ENCODE results near the gene KRTAP5-6.

KRTAP5-6 gene

GRCh38 chr11:1733716-1734640 is 37.0 kb downstream of the KRTAP5-6 start:
- DNase-seq (ENCODE audit: low spot score): no peak

DNA sequence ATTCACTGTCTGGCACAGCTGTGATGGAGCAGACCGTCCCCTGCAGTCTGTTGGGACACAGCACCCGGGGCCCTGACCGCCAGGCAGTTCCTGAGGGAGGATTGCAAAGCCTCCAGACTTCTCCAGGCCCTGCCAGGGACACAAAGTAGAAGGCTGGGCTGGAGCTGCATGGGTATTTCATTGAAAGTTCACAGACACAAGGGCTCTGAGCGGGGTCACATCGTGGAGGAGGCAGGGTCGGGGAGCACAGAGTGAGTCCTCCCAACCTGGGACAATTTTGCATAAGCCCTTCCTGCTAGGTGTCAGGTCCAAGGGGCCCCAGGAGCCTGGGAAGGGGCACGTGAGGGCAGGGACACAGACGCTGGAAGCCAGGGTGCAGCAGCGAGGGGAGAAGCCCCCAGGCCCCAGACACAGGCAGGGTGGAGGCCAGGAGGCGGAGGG is 37.7 kb downstream of the KRTAP5-6 start:
- no peak for DNase-seq (ENCODE audit: low spot score)

GRCh38 chr11:1735271-1735670 is 38.3 kb downstream of the KRTAP5-6 start:
- DNase-seq (ENCODE audit: low spot score): no peak

DNA sequence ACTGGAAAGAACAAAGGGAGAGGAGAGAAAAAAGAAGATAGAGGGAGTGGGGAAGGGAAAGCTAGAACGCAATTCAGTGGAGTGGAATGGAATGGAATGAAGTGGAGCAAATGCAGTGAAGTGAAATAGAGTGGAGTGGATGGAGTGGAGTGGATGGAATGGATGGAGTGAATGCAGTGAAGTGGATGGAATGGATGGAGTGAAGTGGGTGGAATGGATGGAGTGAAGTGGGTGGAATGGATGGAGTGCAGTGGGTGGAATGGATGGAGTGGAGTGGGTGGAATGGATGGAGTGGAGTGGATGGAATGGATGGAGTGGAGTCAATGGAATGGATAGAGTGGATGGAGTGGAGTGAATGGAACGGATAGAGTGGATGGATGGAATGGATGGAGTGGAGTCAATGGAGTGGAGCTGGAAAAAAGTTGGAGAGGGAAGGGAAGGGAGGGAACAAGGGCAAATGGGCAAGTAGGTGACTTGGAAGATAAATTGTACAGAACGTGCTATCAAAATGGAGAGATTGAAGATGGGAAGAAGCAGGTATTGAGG is 39.5 kb downstream of the KRTAP5-6 start:
- DNase-seq (ENCODE audit: low spot score): no peak

DNA sequence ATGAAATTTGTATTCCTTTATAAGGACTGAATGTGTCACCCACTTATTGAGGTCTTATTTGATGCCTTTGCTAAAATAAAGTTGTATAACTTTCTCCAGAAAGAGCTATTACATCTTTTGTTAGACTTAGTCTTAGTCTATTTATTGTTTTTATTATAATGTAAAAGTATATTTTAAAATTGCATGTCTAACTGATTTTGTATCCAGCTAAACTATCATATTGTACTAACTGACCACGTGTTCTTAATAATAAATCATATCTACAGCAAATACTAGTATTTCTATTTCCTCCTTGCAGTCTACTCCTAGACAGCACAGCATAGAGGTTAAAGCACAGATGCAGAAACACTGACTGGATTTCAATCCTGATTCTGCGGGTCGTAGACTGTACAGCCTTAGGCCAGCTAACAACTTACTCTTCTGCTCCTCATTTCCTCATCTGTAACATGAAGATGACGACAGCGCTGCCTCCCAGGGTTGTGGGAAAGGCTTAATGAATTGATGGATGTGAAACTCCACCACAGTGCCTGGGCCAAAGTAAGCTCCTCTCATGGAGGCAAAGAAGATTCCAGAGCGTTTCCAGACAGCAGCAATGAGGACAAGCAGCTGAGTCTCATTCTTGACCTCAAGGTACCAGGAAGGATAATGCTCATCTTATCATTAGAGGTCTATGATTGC is 40.2 kb downstream of the KRTAP5-6 start:
- no peak for DNase-seq (ENCODE audit: low spot score)

GRCh38 chr11:1738380-1738779 is 41.4 kb downstream of the KRTAP5-6 start:
- no peak for DNase-seq (ENCODE audit: low spot score)

DNA sequence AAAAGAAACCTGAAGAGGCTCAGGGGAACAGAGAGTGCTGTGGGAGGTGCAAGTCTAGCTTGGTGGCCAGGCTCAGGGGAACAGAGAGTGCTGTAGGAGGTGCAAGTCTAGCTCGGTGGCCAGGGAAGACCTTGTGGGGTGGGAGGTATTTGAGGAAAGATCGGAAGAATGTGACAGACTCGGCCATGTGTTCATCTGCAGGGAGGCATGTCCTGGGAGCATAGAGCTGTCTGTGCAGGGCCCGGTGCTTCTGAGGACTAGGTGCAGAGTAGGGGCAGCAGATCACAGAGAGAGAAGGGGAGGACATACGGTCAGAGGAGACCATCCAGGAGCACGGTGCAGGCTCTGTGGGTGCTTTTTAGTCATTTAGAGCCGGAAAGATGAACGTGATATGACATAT is 42.6 kb downstream of the KRTAP5-6 start:
- no peak for DNase-seq (ENCODE audit: low spot score)

DNA sequence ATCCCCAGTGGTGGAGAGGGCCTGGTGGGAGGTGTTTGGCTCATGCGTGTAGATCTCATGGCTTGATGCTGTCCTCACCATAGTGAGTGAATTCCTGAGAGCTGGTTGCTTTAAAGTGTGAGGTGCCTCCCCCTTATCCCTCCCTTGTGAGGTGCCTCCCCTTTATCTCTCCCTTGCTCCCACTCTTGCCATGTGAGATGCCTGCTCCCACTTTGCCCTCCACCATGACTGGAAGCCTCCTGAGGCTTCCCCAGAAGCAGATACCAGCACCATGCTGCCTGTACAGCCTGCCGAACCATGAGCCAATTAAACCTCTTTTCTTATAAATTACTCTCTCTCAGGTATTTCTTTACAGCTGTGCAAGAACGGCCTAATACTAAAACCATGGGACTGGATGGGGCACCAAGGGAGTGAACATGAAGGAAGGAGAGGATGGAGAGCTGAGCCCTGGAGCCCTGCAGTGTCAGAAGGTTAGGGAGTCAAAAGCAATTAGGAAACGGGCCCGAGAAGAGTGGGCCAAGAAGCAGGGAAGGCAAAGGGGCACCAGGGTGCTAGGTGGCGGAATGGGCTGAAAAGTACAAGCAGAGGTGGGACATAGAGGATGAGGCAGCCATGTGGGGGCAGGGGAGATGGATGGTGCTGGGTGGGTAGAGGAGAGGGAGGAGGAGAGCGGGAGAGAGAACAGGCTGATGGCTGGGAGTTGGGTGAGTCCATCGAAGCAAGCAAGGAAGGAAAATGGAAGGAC is 44.0 kb downstream of the KRTAP5-6 start:
- no peak for DNase-seq (ENCODE audit: low spot score)

DNA sequence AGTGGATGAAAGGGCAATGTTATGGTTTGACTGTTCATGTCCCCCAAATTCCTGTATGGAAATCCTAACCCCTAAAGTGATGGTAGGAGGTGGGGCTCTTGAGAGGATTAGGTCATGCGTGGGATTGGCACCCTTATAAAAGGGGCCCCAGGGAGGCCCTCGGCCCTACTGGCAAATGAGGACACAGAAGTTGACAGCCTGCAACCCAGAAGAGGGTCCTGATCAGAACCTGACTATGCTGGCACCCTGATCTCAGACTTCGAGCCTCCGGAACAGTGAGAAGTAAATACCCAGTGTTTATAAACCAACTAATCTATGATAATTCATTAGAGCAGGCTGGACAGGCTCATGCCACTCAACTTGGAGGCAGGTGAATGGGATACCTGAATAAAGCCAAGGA is 44.7 kb downstream of the KRTAP5-6 start:
- DNase-seq (ENCODE audit: low spot score): no peak

GRCh38 chr11:1742371-1742770 is 45.4 kb downstream of the KRTAP5-6 start:
- DNase-seq (ENCODE audit: low spot score): no peak

DNA sequence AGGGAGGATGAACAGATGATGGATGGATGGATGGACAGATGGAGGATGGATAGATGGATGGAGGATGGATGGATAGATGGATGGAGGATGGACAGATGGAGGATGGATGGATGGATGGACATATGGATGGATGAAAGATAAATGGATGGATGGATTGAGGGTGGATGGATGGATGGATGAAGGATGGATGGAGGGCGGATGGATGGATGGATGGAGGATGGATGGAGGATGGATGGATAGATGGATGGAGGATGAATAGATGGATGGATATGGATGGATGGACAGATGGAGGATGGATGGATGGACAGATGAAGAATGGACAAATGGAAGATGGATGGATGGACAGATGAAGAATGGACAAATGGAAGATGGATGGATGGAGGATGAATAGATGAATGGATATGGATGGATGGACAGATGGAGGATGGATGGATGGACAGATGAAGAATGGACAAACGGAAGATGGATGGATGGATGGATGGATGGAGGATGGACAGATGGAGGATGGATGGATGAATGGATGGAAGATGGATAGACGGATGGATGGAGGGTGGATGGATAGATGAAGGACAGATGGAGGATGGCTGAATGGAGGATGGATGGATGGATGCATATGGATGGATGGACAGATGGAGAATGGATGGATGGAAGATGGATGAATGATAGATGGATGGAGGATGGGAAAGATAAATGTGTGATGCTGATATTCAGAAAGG is 46.0 kb downstream of the KRTAP5-6 start:
- no peak for DNase-seq (ENCODE audit: low spot score)

GRCh38 chr11:1743585-1744136 is 46.7 kb downstream of the KRTAP5-6 start:
- no peak for DNase-seq (ENCODE audit: low spot score)

DNA sequence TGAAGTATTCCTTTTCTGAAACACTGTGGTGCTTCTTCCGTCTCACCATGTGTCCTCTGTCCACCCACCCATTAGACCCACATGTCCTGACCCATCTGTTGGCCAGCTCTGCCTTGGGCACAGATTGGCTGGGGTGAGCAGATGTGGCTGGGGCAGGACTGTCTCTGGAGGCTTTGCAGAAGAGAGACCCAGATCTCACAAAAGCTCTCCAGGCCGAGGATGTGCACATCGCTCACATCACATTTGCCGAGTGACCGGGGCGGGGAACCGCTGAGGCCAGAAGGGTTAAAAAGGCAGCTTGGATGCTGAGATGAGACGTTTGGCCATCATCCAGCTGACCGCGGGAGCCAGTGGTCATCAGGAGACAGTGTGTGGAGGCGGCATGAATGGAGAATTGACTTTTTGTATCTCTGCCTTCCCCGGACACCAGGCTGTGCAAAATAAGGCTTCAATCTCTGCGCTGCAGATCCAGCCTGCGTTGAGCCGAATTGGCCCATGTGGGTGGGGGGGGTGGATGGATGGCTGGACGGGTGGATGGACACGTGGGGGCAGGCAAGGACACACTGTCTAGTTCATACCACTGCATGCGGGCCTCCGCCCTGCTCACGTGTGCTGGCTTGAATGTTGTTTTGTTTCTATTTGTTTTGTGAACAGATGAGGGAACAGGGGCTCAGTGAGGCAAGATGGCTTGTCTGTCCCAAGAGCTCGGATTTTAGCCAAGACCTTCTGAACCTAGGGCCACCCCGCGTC is 47.3 kb downstream of the KRTAP5-6 start:
- DNase-seq (ENCODE audit: low spot score): peak; percentile 61

GRCh38 chr11:1744891-1745700 is 48.1 kb downstream of the KRTAP5-6 start:
- no peak for DNase-seq (ENCODE audit: low spot score)

DNA sequence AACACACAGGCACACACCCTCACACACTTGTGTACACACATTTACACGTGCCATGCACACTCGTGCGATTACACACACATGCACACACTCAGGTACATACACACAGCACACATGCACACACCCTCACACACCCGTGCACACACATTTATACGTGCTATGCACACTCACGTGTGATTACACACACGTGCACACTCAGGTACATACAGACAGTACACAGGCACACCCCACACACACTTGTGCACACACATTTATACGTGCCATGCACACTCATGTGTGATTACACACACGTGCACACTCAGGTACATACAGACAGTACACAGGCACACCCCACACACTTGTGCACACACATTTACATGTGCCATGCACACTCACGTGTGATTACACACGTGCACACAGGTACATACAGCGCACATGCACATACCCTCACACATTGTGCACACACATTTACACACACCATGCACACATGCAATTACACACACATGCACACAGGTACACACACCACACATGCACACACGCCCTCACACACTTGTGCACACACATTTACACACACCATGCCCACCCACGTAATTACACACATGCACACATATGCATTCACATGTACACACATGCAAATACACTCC is 48.8 kb downstream of the KRTAP5-6 start:
- DNase-seq (ENCODE audit: low spot score): no peak

DNA sequence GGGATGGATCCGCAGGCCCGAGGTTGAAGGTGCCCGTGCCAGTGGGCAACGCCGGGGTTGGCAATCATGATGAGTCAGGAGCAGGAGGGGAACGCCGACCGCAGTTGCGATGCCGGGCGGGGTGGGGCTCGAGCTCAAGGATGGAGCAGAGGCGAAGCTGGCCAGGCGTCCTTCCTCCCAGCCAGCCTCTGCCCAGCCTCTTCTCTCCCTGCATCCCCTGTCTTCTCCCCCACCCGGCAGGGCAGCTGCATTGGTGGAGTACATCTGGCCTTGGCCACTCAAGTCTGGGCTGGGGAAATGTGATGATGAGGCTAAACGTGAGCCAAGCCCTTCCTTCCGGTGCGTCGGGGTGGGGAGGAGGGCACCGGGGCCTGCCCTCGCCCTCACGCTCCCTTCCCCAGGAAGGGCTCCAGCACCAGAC is 49.5 kb downstream of the KRTAP5-6 start:
- no peak for DNase-seq (ENCODE audit: low spot score)

- DNase-seq (ENCODE audit: low spot score): no peak
Measured at GRCh38 chr11:1746956-1747752, 50.2 kb downstream of the KRTAP5-6 start.

All from AG20443 (cell line).